CMK (cell line): ENCODE measurements around the gene PARD3B.
"Not testable (repeated sequence)": the region's sequence is repeated elsewhere in the genome, so short reads cannot be mapped to it uniquely, and the experiment has no call there.

Experiments
- DNase-seq: peaks from one replicate; pipeline ENCODE4 v3.0.0-alpha.2; 2010; ENCODE audit warnings: low read depth

Gene PARD3B

DNA sequence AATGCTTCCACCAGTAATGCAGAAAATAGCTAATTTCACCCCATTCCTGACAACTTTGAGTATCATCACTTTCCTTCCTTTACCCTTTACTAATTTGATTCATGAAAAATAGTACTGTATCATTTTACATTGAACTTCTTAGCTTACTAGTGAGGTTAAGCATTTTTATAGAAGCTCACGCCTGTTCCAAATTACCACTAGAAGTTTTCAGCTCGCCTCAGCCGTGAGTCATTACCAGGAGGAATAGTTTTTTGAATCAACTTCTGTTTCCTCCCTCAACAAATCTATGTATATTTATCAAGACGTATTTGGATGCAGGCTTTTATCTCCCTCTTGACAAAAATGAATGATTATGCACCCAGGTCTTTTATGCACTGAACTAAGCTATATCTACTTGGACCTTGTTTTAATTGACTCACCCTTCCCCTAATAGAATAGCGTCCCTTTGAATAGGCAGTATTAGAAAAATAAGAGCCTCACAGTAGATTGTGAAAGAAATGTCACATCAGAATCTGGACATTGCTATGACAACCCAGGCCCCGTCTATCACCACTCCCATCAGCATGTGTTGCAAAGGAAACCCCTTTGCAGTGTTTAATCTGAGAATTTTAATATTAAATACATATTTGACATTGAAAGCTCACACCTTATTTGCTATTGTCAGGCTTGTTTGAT is 929.6 kb downstream of the PARD3B start:
- no peak for DNase-seq

GRCh38 chr2:205475416-205475768 is 930.1 kb downstream of the PARD3B start:
- DNase-seq = no peak

DNA sequence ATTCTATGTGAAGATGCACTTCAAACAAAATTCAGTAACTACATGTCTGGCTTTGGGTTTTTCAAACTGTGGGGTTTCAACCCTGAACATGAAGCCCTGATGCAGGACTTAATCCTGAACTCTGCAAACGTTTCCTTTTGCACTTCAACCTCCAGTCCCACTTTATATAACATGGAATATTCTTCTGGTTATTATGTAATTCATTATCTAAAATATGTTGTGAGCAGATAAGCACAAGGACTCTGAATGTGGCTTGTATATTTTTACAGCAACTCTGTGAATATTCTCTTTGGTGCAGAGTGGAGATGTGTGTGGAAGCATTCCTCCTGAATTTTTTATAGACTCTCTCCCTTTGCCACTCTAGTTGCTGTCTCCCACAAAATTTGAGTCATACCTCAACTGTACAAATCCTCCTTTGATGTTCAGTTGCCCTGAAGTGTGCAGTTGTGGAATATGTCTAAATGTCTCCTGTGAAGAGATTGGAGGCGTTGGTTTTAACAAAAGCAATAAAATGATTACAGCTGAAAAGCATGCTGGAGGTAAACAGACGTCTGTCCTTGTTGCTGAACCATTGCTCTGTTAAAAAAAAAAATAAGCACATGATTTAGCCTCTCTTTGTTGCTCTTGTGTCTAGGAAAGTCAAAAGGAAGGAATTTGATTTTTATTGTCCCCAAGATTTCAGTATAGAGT is 931.9 kb downstream of the PARD3B start:
- DNase-seq = no peak

- DNase-seq = no peak
Observed at GRCh38 chr2:205481861-205482260, 936.6 kb downstream of the PARD3B start.

DNA sequence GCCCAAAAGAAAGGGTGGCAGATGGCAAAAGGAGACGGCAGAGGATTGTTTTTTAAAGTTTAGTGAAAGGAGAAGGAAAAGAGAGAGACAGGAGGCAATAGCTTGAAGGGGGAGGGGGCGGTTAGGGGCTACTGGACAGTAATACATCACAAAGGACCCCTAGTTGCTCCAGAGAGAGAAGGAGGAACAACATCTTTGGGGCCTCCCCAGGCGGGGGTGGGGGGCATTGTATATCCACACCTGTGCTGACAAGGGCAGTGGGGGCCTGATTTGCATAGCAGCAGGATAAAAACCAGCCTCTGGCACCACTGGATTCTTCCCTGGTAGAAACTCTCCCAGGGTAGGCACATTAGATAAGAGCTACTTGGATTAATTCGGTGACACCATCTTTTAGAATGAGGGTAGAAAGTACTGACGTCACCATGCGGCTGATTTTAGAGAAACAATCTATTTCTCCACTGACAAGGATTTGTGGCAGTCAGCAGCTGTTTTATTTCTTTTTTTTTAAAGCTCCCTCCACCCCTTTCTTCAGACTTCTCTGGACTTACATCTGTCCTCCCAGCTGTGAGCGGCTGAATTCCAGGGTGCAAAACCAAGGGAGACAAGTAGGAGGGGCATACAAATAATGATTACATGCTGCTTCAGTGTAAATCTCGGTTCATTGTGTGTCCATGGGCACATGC is 937.3 kb downstream of the PARD3B start:
- no peak for DNase-seq

GRCh38 chr2:205483095-205483494 is 937.8 kb downstream of the PARD3B start:
- no peak for DNase-seq

GRCh38 chr2:205484215-205484614 is 938.9 kb downstream of the PARD3B start:
- DNase-seq = no peak

DNA sequence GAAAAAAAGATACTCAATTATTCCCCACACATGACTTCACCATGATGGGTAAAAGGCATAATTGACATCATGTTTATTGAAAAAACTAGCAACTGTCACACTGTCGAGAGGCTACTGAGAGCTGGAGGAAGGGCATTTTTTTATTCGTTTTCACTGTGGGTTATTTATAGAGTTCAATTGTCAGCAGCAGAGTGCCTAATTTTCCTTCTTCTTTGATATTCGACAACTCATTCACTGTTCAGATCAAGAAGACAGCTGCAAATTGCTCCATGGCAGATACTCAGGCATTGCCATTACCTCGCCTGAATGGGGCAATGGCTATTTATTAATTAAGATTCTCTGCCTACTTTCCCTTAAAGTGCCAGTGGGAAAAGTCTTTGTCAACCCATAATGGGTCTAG is 939.5 kb downstream of the PARD3B start:
- DNase-seq = no peak

DNA sequence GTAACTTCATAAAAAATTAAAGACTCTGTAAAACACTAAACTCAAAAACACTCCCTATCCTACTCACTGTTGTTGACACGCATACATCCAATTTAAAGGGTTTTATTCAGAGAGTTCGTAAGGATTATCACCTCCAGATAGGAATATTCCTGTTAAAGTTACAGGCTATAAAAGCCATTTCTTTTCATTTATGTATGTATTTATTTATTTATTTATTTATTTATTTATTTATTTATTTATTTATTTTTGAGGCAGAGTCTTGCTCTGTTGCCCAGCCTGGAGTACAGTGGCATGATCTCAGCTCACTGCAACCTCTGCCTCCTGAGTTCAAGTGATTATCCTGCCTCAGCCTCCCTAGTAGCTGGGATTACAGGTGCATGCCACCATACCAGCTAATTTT is 948.3 kb downstream of the PARD3B start:
- not testable (repeated sequence) for DNase-seq

- no peak for DNase-seq
Observed at GRCh38 chr2:205494537-205495235, 949.4 kb downstream of the PARD3B start.

- no peak for DNase-seq
Observed at GRCh38 chr2:205495819-205496218, 950.5 kb downstream of the PARD3B start.

- no peak for DNase-seq
Observed at GRCh38 chr2:205496370-205496769, 951.1 kb downstream of the PARD3B start.

DNA sequence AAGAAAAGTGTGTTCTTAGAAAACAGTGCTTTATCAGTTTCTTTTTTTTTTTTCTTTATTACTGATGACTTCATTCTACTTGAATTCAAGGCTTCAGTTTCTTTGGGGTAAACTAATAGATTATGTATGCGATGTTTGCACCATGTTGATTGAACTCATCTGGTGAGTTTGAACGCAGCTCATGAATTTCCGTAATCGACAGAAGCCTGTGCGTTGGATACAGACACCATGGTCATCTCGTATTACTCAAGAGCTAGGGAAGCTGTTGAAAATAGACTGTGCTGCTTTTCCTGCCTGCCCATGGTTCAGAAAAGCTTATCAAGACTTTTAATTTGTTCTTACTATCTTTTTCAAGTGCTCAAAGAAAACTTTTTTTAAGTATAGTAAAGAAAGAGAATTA is 951.5 kb downstream of the PARD3B start:
- no peak for DNase-seq

DNA sequence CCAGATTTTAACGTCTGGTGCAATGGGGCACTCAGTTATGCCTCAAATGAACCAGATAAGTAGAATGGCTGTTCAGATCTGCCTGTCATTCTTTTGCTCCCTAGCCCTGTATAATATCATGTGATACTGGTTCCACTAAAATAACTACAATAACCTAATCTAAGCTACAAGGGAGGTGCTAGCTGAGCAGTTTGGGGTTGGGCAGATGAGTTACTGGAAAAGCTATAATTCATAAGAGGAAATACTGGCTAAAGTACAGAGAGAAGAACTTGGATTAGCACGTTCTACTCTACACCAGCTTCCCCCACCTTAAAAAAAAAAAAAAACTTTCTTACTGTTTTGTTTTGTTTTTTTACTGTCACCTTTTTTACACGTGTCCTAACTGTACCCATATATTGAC is 953.7 kb downstream of the PARD3B start:
- no peak for DNase-seq

- no peak for DNase-seq
Observed at GRCh38 chr2:205500065-205500464, 954.8 kb downstream of the PARD3B start.

DNA sequence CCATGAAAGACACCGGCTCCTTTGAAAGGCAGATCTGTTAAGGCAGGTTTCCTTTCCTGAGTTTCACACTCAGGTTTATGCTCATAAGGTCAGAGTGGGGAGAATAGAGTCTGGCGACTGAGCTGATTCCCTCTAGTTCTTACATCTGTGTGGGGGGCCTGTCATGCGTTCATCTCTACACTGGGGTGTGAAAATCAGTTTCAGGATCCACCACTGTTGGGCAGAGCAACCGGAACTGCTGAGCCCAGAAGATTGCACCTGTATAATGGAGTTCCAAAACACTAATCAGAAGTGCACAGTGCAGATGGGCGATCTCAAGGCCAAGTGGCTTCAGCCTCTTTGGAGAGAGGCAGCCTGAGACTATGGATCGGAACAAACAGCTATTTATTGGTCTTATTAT is 955.7 kb downstream of the PARD3B start:
- DNase-seq = no peak

DNA sequence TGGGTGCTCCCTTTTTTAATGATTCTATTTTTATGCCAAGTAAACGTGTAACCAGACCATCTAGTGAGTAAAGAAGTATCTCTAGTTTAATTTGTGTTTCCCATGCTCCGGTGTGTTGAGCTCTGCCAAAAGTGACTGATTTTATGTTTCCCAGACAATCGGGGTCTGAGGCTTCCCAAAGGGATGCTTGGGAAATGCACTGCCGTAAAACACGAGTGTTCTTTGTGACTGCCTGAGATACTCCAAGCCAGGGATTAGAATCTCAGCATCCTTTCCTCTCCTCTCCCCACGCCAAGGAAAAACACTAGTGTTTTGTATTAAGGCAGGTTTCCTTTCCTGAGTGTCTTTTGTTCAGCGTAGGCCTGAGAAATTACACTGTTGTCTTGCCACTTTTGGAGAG is 956.6 kb downstream of the PARD3B start:
- no peak for DNase-seq

DNA sequence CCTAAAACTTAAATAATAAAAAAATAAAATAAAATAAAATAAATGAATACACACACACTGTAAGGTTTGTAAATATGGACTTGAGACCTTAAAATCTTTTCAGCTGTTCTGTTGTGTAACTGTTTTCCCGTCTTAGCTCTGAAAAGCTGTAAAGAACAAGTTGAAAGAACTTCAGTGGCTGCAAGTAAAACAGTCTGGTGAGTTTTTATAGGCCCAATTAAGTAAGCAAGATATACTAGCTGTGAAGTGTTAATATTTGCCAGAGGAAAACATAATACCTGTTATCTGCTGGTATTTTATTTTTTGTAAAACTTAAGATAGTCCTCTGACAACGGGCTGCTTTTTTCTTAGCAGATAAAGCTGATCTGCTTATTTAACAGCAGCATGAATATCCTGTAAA is 960.1 kb downstream of the PARD3B start:
- DNase-seq = no peak

DNA sequence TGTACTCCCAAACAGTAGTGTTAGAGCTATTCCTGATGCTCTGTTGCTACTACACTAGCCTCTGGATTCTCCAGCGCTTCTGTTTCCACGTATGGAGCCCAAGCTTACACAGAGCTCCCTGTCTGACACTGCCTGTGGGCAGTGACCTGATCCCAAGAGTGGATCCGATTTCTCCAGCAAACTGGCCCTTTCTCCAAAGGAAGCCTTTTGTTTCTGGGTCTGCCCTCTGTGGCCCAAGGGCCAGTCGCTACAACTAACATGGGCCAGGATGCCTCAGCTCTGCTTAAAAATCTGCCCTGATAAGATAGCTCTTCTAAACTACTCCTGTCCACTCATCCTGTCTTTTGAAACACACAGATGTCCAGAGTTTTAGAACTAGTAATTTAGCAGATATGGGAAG is 964.4 kb downstream of the PARD3B start:
- no peak for DNase-seq

- DNase-seq = no peak
Observed at GRCh38 chr2:205510345-205510744, 965.1 kb downstream of the PARD3B start.

GRCh38 chr2:205511221-205511620 is 965.9 kb downstream of the PARD3B start:
- no peak for DNase-seq

DNA sequence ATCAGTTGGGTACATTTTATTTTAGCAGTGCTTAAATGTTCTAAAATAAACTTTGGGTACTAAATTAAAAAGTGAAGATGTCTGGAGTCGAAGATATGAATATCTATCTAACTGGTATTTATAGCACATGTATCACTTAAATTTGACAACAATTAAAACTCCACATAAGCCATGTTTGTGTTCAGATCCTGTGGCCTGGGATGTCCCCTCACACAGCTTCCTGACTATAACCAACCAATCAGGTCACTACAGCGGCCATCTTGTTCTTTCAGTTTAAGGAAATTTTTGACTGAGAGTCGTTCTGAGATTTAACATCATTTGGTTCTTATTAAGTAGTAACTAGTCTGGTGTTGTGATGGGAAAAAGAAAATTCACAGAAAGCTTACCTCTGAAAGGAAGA is 966.4 kb downstream of the PARD3B start:
- DNase-seq = no peak

GRCh38 chr2:205520311-205520710 is 975.0 kb downstream of the PARD3B start:
- no peak for DNase-seq
